ENCODE data around the gene HDAC9.
"Not testable (repeated sequence)": the region's sequence is repeated elsewhere in the genome, so short reads cannot be mapped to it uniquely, and the experiment has no call there.

The HDAC9 gene

GRCh38 chr7:18903695-18904094 is 408.1 kb downstream of the HDAC9 start:
- DNase-seq = no peak

GRCh38 chr7:18905316-18905943 is 409.9 kb downstream of the HDAC9 start:
- no peak for DNase-seq

- DNase-seq = no peak
Measured at GRCh38 chr7:18906901-18907300, 411.4 kb downstream of the HDAC9 start.

- DNase-seq = no peak
Measured at GRCh38 chr7:18913106-18913505, 417.6 kb downstream of the HDAC9 start.

- DNase-seq = no peak
Measured at GRCh38 chr7:18916826-18917225, 421.3 kb downstream of the HDAC9 start.

GRCh38 chr7:18927134-18927533 is 431.6 kb downstream of the HDAC9 start:
- DNase-seq = no peak

GRCh38 chr7:18936265-18936664 is 440.7 kb downstream of the HDAC9 start:
- DNase-seq = no peak

- DNase-seq = no peak
Measured at GRCh38 chr7:18939771-18940592, 444.4 kb downstream of the HDAC9 start.

GRCh38 chr7:18940593-18941134 is 445.1 kb downstream of the HDAC9 start:
- DNase-seq = no peak

GRCh38 chr7:18941207-18941606 is 445.7 kb downstream of the HDAC9 start:
- no peak for DNase-seq

- no peak for DNase-seq
Measured at GRCh38 chr7:18948521-18948920, 453.0 kb downstream of the HDAC9 start.

- no peak for DNase-seq
Measured at GRCh38 chr7:18952846-18953245, 457.3 kb downstream of the HDAC9 start.

GRCh38 chr7:18958627-18959026 is 463.1 kb downstream of the HDAC9 start:
- DNase-seq = no peak

- DNase-seq = no peak
Measured at GRCh38 chr7:18960725-18961124, 465.2 kb downstream of the HDAC9 start.

GRCh38 chr7:18962031-18962430 is 466.5 kb downstream of the HDAC9 start:
- no peak for DNase-seq

GRCh38 chr7:18965657-18966056 is 470.1 kb downstream of the HDAC9 start:
- no peak for DNase-seq

GRCh38 chr7:18967755-18968154 is 472.2 kb downstream of the HDAC9 start:
- DNase-seq = not testable (repeated sequence)

GRCh38 chr7:18971839-18972238 is 476.3 kb downstream of the HDAC9 start:
- no peak for DNase-seq

GRCh38 chr7:18974803-18975202 is 479.3 kb downstream of the HDAC9 start:
- DNase-seq = no peak

- DNase-seq = no peak
Measured at GRCh38 chr7:18975276-18975675, 479.7 kb downstream of the HDAC9 start.

- no peak for DNase-seq
Measured at GRCh38 chr7:18975689-18976280, 480.2 kb downstream of the HDAC9 start.

- DNase-seq = no peak
Measured at GRCh38 chr7:18976715-18977471, 481.3 kb downstream of the HDAC9 start.

GRCh38 chr7:18978108-18978495 is 482.6 kb downstream of the HDAC9 start:
- no peak for DNase-seq

Measured in NCI-H1436 (cell line).